WTC11 (cell line): Measurements from ENCODE around the gene RIMBP2. TPM values are rescaled to one million over a fixed set of nuclear protein-coding genes. Genes with fewer than 3 reads are reported as not detected.

Experiments used
- ATAC-seq: fragments of 200-7000 bp; cut with Tn5 transposase; 2 replicates; pipeline ENCODE4 v1.10.0; 2021; ENCODE audit warnings: mild to moderate bottlenecking, moderate library complexity
- CTCF ChIA-PET: fragments of 300-600 bp; sonication (Branson Sonifier 250); formaldehyde crosslinking; loops from one replicate; lab custom pipeline; 2021; ENCODE audit warnings: antibody characterized with exemption; lab: Charles Lee
- POLR2A ChIA-PET: fragments of 350-600 bp; sonication (Branson Sonifier 250); formaldehyde crosslinking; loops from one replicate; lab custom pipeline; 2021; ENCODE audit warnings: antibody characterized with exemption; lab: Charles Lee
- DNase-seq: peaks from one replicate; pipeline ENCODE4 v3.0.0; 2021; ENCODE audit warnings: low spot score
- H3K27ac Mint-ChIP-seq: 2 replicates; pipeline ENCODE4 v1.8.0; 2021; ENCODE audit warnings: mixed read lengths
- H3K27me3 Mint-ChIP-seq: 2 replicates; pipeline ENCODE4 v1.8.0; 2021; ENCODE audit warnings: low read depth, mild to moderate bottlenecking, moderate library complexity, mixed read lengths
- H3K36me3 Mint-ChIP-seq: 2 replicates; pipeline ENCODE4 v1.8.0; 2021; ENCODE audit warnings: mixed read lengths
- H3K4me1 Mint-ChIP-seq: 2 replicates; pipeline ENCODE4 v1.8.0; 2022; ENCODE audit warnings: mixed read lengths
- H3K4me3 Mint-ChIP-seq: 2 replicates; pipeline ENCODE4 v1.8.0; 2021; ENCODE audit warnings: mild to moderate bottlenecking, moderate library complexity, mixed read lengths
- H3K9me3 Mint-ChIP-seq: 2 replicates; pipeline ENCODE4 v1.8.0; 2021; ENCODE audit warnings: mixed read lengths
- CREB1 ChIP-seq: sonication (generic); formaldehyde crosslinking; IDR thresholded peaks from 2 replicates; pipeline ENCODE4 v1.8.0; 2023; ENCODE audit warnings: mild to moderate bottlenecking, missing genetic modification reagents
- ETV6 ChIP-seq: sonication (generic); formaldehyde crosslinking; IDR thresholded peaks from 2 replicates; pipeline ENCODE4 v1.8.1; 2022; ENCODE audit warnings: mild to moderate bottlenecking, missing genetic modification reagents
- MXD4 ChIP-seq: fragments of 250-450 bp; sonication (Bioruptor Pico); IDR thresholded peaks from 2 replicates; pipeline ENCODE4 v1.8.0; 2021; ENCODE audit warnings: mild to moderate bottlenecking, moderate library complexity, borderline replicate concordance
- MYBL2 ChIP-seq: sonication (generic); formaldehyde crosslinking; IDR thresholded peaks from 2 replicates; pipeline ENCODE4 v1.8.1; 2023; ENCODE audit warnings: mild to moderate bottlenecking, moderate library complexity, missing genetic modification reagents
- PRRX2 ChIP-seq: fragments of 250-450 bp; sonication (Bioruptor Pico); IDR thresholded peaks from 2 replicates; pipeline ENCODE4 v1.8.0; 2021; ENCODE audit warnings: mild to moderate bottlenecking
- RELA ChIP-seq: sonication (generic); formaldehyde crosslinking; IDR thresholded peaks from 2 replicates; pipeline ENCODE4 v1.8.1; 2022; ENCODE audit warnings: missing genetic modification reagents, mild to moderate bottlenecking, borderline replicate concordance
- USF2 ChIP-seq: sonication (generic); formaldehyde crosslinking; IDR thresholded peaks from 2 replicates; pipeline ENCODE4 v1.8.1; 2023; ENCODE audit warnings: mild to moderate bottlenecking, missing genetic modification reagents, moderate library complexity
- ZNF416 ChIP-seq: fragments of 250-450 bp; sonication (Bioruptor Pico); IDR thresholded peaks from 2 replicates; pipeline ENCODE4 v1.9.0; 2021; ENCODE audit warnings: mild to moderate bottlenecking, inconsistent platforms
- ZSCAN18 ChIP-seq: fragments of 250-450 bp; sonication (Bioruptor Pico); IDR thresholded peaks from 2 replicates; pipeline ENCODE4 v2.1.2; 2022; ENCODE audit warnings: mild to moderate bottlenecking, moderate library complexity
- total RNA-seq: library from RNA; stranded (reverse); gene quantifications from 3 replicates; pipeline ENCODE4 v1.2.3, GENCODE V29; 2021
- TF ChIP-seq, protein P1 (sequence below): sonication (generic); formaldehyde crosslinking; IDR thresholded peaks from 2 replicates; pipeline ENCODE4 v1.8.0; 2022; ENCODE audit warnings: mild to moderate bottlenecking, missing genetic modification reagents
- TF ChIP-seq, protein P2 (sequence below): sonication (generic); formaldehyde crosslinking; conservative IDR thresholded peaks from 2 replicates; pipeline ENCODE4 v1.8.1; 2022; ENCODE audit warnings: mild to moderate bottlenecking, missing genetic modification reagents
- TF ChIP-seq, protein P3 (sequence below): fragments of 250-450 bp; sonication (Bioruptor Pico); IDR thresholded peaks from 2 replicates; pipeline ENCODE4 v1.9.0; 2021; ENCODE audit warnings: mild to moderate bottlenecking
- TF ChIP-seq, protein P4 (sequence below): sonication (generic); formaldehyde crosslinking; IDR thresholded peaks from 2 replicates; pipeline ENCODE4 v1.8.0; 2022; ENCODE audit warnings: mild to moderate bottlenecking, missing genetic modification reagents
- TF ChIP-seq, protein P5 (sequence below): sonication (generic); formaldehyde crosslinking; IDR thresholded peaks from 2 replicates; pipeline ENCODE4 v1.8.1; 2023; ENCODE audit warnings: mild to moderate bottlenecking, missing genetic modification reagents, borderline replicate concordance

The RIMBP2 gene
- total RNA-seq, 1 experiment from 2014 or later = 2.6 TPM

DNA sequence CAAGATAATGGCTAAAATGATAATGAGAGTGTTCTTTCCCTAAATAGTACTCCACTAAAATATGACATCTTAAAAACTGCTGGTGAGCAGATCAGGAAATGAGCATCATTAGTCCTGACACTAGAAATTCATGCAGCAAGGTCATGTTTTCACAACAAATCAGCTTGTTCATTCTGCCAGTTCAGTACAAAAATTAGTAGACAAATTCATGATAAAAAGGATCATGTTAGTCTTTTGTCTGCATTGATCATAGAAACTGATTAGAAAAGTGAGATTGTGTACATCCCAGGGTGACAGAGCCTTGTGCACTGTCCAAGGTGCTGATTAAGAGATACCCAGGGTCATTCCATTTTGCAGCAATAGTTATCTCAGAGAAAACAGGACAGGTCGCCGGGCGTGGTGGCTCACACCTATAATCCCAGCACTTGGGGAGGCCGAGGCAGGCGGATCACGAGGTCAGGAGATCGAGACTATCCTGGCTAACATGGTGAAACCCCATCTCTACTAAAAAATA is 163.6 kb downstream of the RIMBP2 start:
- H3K36me3 Mint-ChIP-seq = peaks cover 4% of the 10 kb centered on the region; the same call in 1 of the 2 replicates
- ChIA-PET POLR2A (no interaction called here), CTCF (no interaction called here)
- no peak overlapping the region for H3K4me3 Mint-ChIP-seq
- no peaks in the 10 kb centered on the region for H3K27me3 Mint-ChIP-seq
- TF ChIP-seq, protein P1, sequence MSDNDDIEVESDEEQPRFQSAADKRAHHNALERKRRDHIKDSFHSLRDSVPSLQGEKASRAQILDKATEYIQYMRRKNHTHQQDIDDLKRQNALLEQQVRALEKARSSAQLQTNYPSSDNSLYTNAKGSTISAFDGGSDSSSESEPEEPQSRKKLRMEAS (CRISPR knock-in tag) = no peak
- no peak for TF ChIP-seq ETV6 (CRISPR knock-in tag)
- no peak for TF ChIP-seq MYBL2
- TF ChIP-seq, protein P2, sequence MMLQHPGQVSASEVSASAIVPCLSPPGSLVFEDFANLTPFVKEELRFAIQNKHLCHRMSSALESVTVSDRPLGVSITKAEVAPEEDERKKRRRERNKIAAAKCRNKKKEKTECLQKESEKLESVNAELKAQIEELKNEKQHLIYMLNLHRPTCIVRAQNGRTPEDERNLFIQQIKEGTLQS (CRISPR knock-in tag) = no peak
- no peak for TF ChIP-seq ZSCAN18 (CRISPR knock-in tag)
- H3K27ac Mint-ChIP-seq = no peak overlapping the region
- peaks cover 37% of the 10 kb centered on the region for H3K9me3 Mint-ChIP-seq
- no peak for ATAC-seq
- H3K4me1 Mint-ChIP-seq = peaks cover 10% of the 10 kb centered on the region
- DNase-seq = no peak

GRCh38 chr12:130549361-130549760 is 166.7 kb downstream of the RIMBP2 start:
- Mint-ChIP-seq H3K27me3 (no peaks in the 10 kb centered on the region), H3K27ac (no peak overlapping the region), H3K9me3 (peaks cover 37% of the 10 kb centered on the region), H3K4me3 (no peak overlapping the region), H3K4me1 (peaks cover 6% of the 10 kb centered on the region), H3K36me3 (peaks cover 4% of the 10 kb centered on the region; the same call in 1 of the 2 replicates)
- ATAC-seq (no peak), DNase-seq (no peak)
- TF ChIP-seq, protein P3, sequence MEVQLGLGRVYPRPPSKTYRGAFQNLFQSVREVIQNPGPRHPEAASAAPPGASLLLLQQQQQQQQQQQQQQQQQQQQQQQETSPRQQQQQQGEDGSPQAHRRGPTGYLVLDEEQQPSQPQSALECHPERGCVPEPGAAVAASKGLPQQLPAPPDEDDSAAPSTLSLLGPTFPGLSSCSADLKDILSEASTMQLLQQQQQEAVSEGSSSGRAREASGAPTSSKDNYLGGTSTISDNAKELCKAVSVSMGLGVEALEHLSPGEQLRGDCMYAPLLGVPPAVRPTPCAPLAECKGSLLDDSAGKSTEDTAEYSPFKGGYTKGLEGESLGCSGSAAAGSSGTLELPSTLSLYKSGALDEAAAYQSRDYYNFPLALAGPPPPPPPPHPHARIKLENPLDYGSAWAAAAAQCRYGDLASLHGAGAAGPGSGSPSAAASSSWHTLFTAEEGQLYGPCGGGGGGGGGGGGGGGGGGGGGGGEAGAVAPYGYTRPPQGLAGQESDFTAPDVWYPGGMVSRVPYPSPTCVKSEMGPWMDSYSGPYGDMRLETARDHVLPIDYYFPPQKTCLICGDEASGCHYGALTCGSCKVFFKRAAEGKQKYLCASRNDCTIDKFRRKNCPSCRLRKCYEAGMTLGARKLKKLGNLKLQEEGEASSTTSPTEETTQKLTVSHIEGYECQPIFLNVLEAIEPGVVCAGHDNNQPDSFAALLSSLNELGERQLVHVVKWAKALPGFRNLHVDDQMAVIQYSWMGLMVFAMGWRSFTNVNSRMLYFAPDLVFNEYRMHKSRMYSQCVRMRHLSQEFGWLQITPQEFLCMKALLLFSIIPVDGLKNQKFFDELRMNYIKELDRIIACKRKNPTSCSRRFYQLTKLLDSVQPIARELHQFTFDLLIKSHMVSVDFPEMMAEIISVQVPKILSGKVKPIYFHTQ = no peak
- TF ChIP-seq, protein P4, sequence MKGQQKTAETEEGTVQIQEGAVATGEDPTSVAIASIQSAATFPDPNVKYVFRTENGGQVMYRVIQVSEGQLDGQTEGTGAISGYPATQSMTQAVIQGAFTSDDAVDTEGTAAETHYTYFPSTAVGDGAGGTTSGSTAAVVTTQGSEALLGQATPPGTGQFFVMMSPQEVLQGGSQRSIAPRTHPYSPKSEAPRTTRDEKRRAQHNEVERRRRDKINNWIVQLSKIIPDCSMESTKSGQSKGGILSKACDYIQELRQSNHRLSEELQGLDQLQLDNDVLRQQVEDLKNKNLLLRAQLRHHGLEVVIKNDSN = no peak
- TF ChIP-seq, protein P2 (CRISPR knock-in tag) = no peak
- TF ChIP-seq PRRX2 (CRISPR knock-in tag) = no peak
- TF ChIP-seq ZNF416 (CRISPR knock-in tag) = no peak
- no peak for TF ChIP-seq CREB1 (CRISPR knock-in tag)
- TF ChIP-seq, protein P5, sequence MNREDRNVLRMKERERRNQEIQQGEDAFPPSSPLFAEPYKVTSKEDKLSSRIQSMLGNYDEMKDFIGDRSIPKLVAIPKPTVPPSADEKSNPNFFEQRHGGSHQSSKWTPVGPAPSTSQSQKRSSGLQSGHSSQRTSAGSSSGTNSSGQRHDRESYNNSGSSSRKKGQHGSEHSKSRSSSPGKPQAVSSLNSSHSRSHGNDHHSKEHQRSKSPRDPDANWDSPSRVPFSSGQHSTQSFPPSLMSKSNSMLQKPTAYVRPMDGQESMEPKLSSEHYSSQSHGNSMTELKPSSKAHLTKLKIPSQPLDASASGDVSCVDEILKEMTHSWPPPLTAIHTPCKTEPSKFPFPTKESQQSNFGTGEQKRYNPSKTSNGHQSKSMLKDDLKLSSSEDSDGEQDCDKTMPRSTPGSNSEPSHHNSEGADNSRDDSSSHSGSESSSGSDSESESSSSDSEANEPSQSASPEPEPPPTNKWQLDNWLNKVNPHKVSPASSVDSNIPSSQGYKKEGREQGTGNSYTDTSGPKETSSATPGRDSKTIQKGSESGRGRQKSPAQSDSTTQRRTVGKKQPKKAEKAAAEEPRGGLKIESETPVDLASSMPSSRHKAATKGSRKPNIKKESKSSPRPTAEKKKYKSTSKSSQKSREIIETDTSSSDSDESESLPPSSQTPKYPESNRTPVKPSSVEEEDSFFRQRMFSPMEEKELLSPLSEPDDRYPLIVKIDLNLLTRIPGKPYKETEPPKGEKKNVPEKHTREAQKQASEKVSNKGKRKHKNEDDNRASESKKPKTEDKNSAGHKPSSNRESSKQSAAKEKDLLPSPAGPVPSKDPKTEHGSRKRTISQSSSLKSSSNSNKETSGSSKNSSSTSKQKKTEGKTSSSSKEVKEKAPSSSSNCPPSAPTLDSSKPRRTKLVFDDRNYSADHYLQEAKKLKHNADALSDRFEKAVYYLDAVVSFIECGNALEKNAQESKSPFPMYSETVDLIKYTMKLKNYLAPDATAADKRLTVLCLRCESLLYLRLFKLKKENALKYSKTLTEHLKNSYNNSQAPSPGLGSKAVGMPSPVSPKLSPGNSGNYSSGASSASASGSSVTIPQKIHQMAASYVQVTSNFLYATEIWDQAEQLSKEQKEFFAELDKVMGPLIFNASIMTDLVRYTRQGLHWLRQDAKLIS = no peak
- TF ChIP-seq MXD4 (CRISPR knock-in tag) = no peak
- no peak for TF ChIP-seq RELA (CRISPR knock-in tag)
- no peak for TF ChIP-seq USF2 (CRISPR knock-in tag)
- CTCF ChIA-PET = no interaction called here
- POLR2A ChIA-PET = no interaction called here
